Spleen (tissue), 7 donors: ENCODE results near the gene ARHGAP27.
"Not testable (repeated sequence)": the region's sequence is repeated elsewhere in the genome, so short reads cannot be mapped to it uniquely, and the experiment has no call there.

Source experiments
- POLR2A ChIP-seq, 3 donors: fragments of 450-650 bp; IDR thresholded peaks; one replicate each; pipeline ENCODE4 v1.5.1; 2017; ENCODE audit warnings: antibody characterized with exemption in 3 of 3, mild to moderate bottlenecking in 1 of 3
- TF ChIP-seq, protein P1 (sequence below), 11 experiments: fragments of 200-600 bp in 7 of 11; fragments of 450-650 bp in 4 of 11; sonication (generic) in 4 of 11; IDR thresholded peaks in 8 of 11; conservative IDR thresholded peaks in 3 of 11; 1 replicate in 7 of 11; 2 replicates in 4 of 11; pipeline versions ENCODE4 v1.4.0 to v1.8.0; 2016 to 2021; ENCODE audit warnings: antibody characterized with exemption in 11 of 11, inconsistent platforms in 4 of 11, mild to moderate bottlenecking in 1 of 11
- donor health status: DM: no; HTN: no; CAD: no; lungs with moderate emphysema.
- donor health status: DM: no; HTN: no; CAD: no.
- donor health status: DM: no; HTN: no; CAD: no.

DNA sequence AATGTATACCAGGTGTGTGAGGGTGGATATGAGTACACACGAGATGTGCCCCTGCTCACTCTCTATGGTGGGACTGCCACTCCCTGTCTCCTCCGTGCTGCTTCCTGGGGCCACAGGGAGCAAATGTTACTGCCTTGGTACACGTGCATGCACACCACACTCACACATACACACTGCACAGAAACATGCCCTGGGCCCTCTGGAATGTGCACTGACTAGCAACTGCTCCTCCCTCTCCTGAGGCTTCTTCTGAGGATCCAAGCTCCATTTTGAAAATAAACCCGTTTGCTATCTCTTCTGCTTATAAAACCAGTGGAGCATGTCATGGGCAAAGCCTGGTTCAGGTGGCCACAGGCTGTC is 36.5 kb upstream of the ARHGAP27 start:
- TF ChIP-seq, protein P1, sequence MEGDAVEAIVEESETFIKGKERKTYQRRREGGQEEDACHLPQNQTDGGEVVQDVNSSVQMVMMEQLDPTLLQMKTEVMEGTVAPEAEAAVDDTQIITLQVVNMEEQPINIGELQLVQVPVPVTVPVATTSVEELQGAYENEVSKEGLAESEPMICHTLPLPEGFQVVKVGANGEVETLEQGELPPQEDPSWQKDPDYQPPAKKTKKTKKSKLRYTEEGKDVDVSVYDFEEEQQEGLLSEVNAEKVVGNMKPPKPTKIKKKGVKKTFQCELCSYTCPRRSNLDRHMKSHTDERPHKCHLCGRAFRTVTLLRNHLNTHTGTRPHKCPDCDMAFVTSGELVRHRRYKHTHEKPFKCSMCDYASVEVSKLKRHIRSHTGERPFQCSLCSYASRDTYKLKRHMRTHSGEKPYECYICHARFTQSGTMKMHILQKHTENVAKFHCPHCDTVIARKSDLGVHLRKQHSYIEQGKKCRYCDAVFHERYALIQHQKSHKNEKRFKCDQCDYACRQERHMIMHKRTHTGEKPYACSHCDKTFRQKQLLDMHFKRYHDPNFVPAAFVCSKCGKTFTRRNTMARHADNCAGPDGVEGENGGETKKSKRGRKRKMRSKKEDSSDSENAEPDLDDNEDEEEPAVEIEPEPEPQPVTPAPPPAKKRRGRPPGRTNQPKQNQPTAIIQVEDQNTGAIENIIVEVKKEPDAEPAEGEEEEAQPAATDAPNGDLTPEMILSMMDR (IDR thresholded peaks at IDR 0.05 in 8 of 11, conservative IDR thresholded peaks at IDR 0.05 in 3 of 11): not testable (repeated sequence)
- not testable (repeated sequence) for TF ChIP-seq POLR2A (IDR thresholded peaks at IDR 0.05)
